Mesenchymal stem cell (in vitro differentiated cells and primary cell): Measurements from ENCODE around the gene NAV2.

Experiments used
- DNase-seq: peaks from one replicate; pipeline ENCODE4 v3.0.0-alpha.2; 2013
- H2AFZ ChIP-seq: one replicate; pipeline ENCODE4 v1.6.1; 2013; ENCODE audit warnings: low read depth, mild to moderate bottlenecking, control low read depth, inconsistent platforms, low read length, moderate library complexity
- H2AK5ac ChIP-seq: 2 replicates; pipeline ENCODE4 v1.6.1; 2013; ENCODE audit warnings: low read length, moderate library complexity, mild to moderate bottlenecking, inconsistent platforms; ENCODE audit not compliant: severe bottlenecking
- H2BK120ac ChIP-seq: one replicate; pipeline ENCODE4 v1.6.1; 2013; ENCODE audit warnings: low read depth, mild to moderate bottlenecking, inconsistent platforms, low read length, moderate library complexity
- H2BK12ac ChIP-seq, 2 experiments: one replicate each; pipeline ENCODE4 v1.6.1; 2013; ENCODE audit warnings: inconsistent platforms in 2 of 2, low read length in 2 of 2, mild to moderate bottlenecking in 2 of 2, moderate library complexity in 2 of 2, control low read depth in 1 of 2
- H2BK15ac ChIP-seq: one replicate; pipeline ENCODE4 v1.6.1; 2013; ENCODE audit warnings: mild to moderate bottlenecking, low read depth, inconsistent platforms; ENCODE audit not compliant: poor library complexity, severe bottlenecking
- H2BK5ac ChIP-seq: 2 replicates; pipeline ENCODE4 v1.6.1; 2013; ENCODE audit warnings: low read depth, mild to moderate bottlenecking, low read length, control low read depth, inconsistent platforms; ENCODE audit not compliant: poor library complexity, severe bottlenecking
- H3K14ac ChIP-seq, 2 experiments: one replicate each; pipeline ENCODE4 v1.6.1; 2013; ENCODE audit warnings: inconsistent platforms in 2 of 2, low read length in 2 of 2, control low read depth in 1 of 2, mild to moderate bottlenecking in 1 of 2, moderate library complexity in 1 of 2
- H3K18ac ChIP-seq, 2 experiments: one replicate each; pipeline ENCODE4 v1.6.1; 2013; ENCODE audit warnings: inconsistent platforms in 2 of 2, low read length in 2 of 2, control low read depth in 1 of 2, low read depth in 1 of 2, mild to moderate bottlenecking in 1 of 2
- H3K23ac ChIP-seq, 2 experiments: one replicate each; pipeline ENCODE4 v1.6.1; 2013; ENCODE audit warnings: inconsistent platforms in 2 of 2, low read length in 2 of 2, mild to moderate bottlenecking in 2 of 2, moderate library complexity in 2 of 2, control low read depth in 1 of 2
- H3K27ac ChIP-seq: 2 replicates; pipeline ENCODE4 v1.5.1; 2013; ENCODE audit warnings: mild to moderate bottlenecking, moderate library complexity, low read length, control low read depth, inconsistent platforms; ENCODE audit not compliant: poor library complexity, severe bottlenecking
- H3K27me3 ChIP-seq, 2 experiments: 2 replicates each; pipeline versions ENCODE4 v1.6.1 to v1.7.0; 2013; ENCODE audit warnings: low read length in 2 of 2, mild to moderate bottlenecking in 2 of 2, moderate library complexity in 2 of 2, control low read depth in 1 of 2, inconsistent platforms in 1 of 2; ENCODE audit not compliant: control insufficient read depth in 1 of 2, insufficient read depth in 1 of 2
- H3K36me3 ChIP-seq, 2 experiments: 2 replicates each; pipeline versions ENCODE4 v1.6.1 to v1.7.0; 2013; ENCODE audit warnings: low read length in 2 of 2, control low read depth in 1 of 2, inconsistent platforms in 1 of 2, low read depth in 1 of 2, mild to moderate bottlenecking in 1 of 2; ENCODE audit not compliant: insufficient read depth in 2 of 2, control insufficient read depth in 1 of 2
- H3K4ac ChIP-seq, 2 experiments: one replicate each; pipeline ENCODE4 v1.6.1; 2013; ENCODE audit warnings: inconsistent platforms in 2 of 2, low read length in 2 of 2, mild to moderate bottlenecking in 2 of 2, moderate library complexity in 2 of 2, control low read depth in 1 of 2, low read depth in 1 of 2
- H3K4me1 ChIP-seq: 2 replicates; pipeline ENCODE4 v1.6.1; 2013; ENCODE audit warnings: low read depth, low read length, control low read depth; ENCODE audit not compliant: control insufficient read depth, insufficient read depth
- H3K4me2 ChIP-seq: 2 replicates; pipeline ENCODE4 v1.6.1; 2013; ENCODE audit warnings: low read length, mild to moderate bottlenecking, inconsistent platforms; ENCODE audit not compliant: poor library complexity, severe bottlenecking
- H3K4me3 ChIP-seq, 2 experiments: 2 replicates each; pipeline versions ENCODE4 v1.5.1 to v1.7.0; 2013; ENCODE audit warnings: low read length in 2 of 2, mild to moderate bottlenecking in 2 of 2, control low read depth in 1 of 2, low read depth in 1 of 2; ENCODE audit not compliant: insufficient read depth in 1 of 2
- H3K79me1 ChIP-seq: replicated peaks from 2 replicates; pipeline ENCODE4 v1.6.1; 2013; ENCODE audit warnings: mild to moderate bottlenecking, control low read depth, low read length, inconsistent platforms; ENCODE audit not compliant: poor library complexity, severe bottlenecking
- H3K9ac ChIP-seq: 2 replicates; pipeline ENCODE4 v1.7.0; 2013; ENCODE audit warnings: mild to moderate bottlenecking, low read length, moderate library complexity
- H3K9me3 ChIP-seq: 2 replicates; pipeline ENCODE4 v1.7.0; 2013; ENCODE audit warnings: mild to moderate bottlenecking, low read length; ENCODE audit not compliant: control insufficient read depth
- H4K8ac ChIP-seq: one replicate; pipeline ENCODE4 v1.6.1; 2013; ENCODE audit warnings: inconsistent platforms, mild to moderate bottlenecking, low read length, moderate library complexity
- H4K91ac ChIP-seq: one replicate; pipeline ENCODE4 v1.6.1; 2013; ENCODE audit warnings: mild to moderate bottlenecking, low read length, inconsistent platforms
- WGBS: methylation state at CpG from one replicate; pipeline ENCODE4 v1.1.7; 2013; ENCODE audit warnings: mixed read lengths; 5-methylcytosine and 5-hydroxymethylcytosine counted together

The NAV2 gene

DNA sequence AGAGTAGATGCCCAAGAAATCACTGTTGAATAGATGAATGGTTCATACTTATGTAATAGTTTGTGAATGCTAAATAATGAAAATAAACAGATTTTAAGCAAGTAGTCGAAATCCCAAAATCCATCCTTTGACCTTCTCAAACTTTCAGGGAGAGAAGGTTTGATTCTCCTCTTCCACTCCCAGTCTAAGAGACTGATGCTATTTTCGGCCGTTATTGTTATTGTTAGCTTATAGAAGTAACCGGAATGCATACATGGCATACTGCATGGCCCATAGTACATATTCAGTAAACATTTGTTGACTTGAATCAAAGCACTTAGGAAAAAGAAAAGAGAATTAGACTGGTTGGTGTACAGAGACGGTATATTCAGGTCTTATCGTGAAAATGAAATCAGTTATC is 76.6 kb downstream of the NAV2 start:
- no peaks in the 10 kb centered on the region for H3K27me3 ChIP-seq
- H3K4me1 ChIP-seq = peaks cover 3% of the 10 kb centered on the region
- DNase-seq = no peak
- no peaks in the 10 kb centered on the region for H3K9me3 ChIP-seq
- no peak overlapping the region for H3K4ac ChIP-seq
- H2BK12ac ChIP-seq = no peak overlapping the region
- no peak overlapping the region for H3K9ac ChIP-seq
- peaks cover 30% of the 10 kb centered on the region for H3K79me1 ChIP-seq
- 94% methylated on average over 2 of the region's 6 CpGs for WGBS
- no peak overlapping the region for H2BK5ac ChIP-seq
- H3K18ac ChIP-seq = no peak overlapping the region
- H2AFZ ChIP-seq = no peak overlapping the region
- peaks cover 0 to 25% of the 10 kb centered on the region in 2 experiments for H3K36me3 ChIP-seq
- no peak overlapping the region for H3K14ac ChIP-seq
- H2AK5ac ChIP-seq = no peak overlapping the region
- H4K91ac ChIP-seq = no peak overlapping the region
- no peak overlapping the region for H3K4me2 ChIP-seq
- peak overlapping the region in 1 of 2 experiments; percentile 19 for H3K4me3 ChIP-seq
- H4K8ac ChIP-seq = no peak overlapping the region
- H3K23ac ChIP-seq = no peak overlapping the region
- H2BK120ac ChIP-seq = no peak overlapping the region
- no peak overlapping the region for H3K27ac ChIP-seq
- no peak overlapping the region for H2BK15ac ChIP-seq

DNA sequence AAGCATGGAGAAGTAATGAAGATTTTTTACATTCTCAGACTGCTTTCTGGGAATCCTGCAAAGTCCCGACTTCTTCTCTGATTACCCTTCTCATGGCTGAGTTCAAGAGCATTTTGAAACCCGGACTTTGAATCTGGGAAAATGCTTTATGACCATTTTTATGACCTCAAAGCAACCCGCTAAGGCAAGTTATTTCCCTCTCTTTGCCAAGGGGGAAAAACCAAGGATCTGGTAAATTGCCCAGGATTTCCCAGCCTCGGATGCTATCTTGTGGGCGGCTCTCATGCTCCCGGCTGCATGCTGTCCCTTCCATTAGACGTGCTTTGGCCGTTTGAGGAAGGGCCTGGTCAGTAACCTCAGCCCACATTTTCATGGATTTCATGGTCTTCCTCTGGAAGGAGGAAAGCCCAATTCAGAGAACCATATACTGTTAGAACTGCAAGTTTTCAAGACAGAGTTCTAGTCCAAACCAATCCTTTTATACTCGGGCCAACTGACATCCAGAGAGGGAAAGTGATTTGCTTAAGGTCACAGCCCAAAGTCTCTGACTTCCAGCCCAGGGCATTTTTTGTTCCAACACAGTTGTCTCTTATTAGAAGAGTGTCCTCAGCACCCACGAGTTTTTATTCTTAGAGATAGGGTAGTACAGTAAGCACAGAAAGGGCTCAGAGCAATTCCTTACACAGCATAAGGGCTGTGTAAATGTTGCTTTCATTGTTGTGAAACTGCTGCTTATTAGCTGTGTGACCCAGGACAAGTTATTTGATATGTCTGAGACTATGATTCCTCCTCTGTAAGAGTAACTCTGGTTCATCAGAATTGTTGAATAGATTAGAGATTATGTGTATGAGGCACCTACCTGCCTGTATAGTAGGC is 77.4 kb downstream of the NAV2 start:
- 49% methylated on average over 10 of the region's 10 CpGs for WGBS
- Histone ChIP-seq H3K9ac (peak overlapping the region; percentile 27), H2BK120ac (no peak overlapping the region), H3K4ac (no peak overlapping the region), H2BK15ac (no peak overlapping the region), H3K36me3 (peaks cover 0 to 33% of the 10 kb centered on the region in 2 experiments), H2AK5ac (no peak overlapping the region), H2AFZ (no peak overlapping the region), H4K8ac (no peak overlapping the region), H4K91ac (no peak overlapping the region), H3K23ac (no peak overlapping the region), H3K4me2 (no peak overlapping the region), H3K27ac (no peak overlapping the region), H3K14ac (no peak overlapping the region), H3K18ac (no peak overlapping the region), H3K9me3 (no peaks in the 10 kb centered on the region), H3K79me1 (peaks cover 29% of the 10 kb centered on the region), H3K27me3 (no peaks in the 10 kb centered on the region), H2BK12ac (no peak overlapping the region), H3K4me1 (peaks cover 3% of the 10 kb centered on the region), H2BK5ac (no peak overlapping the region), H3K4me3 (peak overlapping the region in 1 of 2 experiments; percentile 19)
- DNase-seq = peak; percentile 22

DNA sequence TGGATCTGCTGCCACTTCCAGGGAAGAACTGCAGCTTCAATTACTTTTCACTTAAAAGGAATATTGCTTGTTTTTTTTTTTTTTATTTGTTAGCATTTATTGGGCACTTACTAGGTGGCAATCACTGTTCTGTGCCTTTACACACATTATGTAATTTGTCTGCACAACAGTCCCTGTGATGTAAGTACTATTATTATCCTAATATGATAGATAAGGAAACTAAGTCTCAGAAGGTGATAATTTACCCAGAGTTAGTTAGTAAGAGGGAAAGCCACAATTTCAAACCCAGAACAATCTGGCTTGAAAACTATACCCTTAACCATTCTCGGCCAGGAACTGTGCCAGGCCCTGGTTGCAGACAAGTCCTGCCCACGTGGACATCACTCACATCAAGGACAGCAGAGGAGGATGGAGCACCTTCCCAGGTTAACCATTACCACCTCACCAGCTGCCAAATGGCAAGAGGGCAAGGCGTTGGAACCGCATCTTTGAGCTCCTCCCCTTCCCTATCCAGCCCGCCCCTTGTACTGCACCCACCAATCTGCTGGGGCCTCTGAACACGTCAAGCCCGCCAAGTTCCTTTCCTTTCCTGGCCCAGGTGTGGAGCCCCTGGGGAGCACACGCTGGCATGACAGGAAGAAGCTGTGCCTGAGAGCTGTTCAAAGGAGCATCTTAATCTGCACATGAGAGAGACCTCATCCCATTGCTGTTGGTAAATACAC is 78.4 kb downstream of the NAV2 start:
- peaks cover 0 to 33% of the 10 kb centered on the region in 2 experiments for H3K36me3 ChIP-seq
- no peak overlapping the region for H3K18ac ChIP-seq
- no peak overlapping the region for H4K8ac ChIP-seq
- no peak overlapping the region for H2AK5ac ChIP-seq
- no peak overlapping the region for H3K4ac ChIP-seq
- peaks cover 28% of the 10 kb centered on the region for H3K79me1 ChIP-seq
- no peak for DNase-seq
- peak overlapping the region in 1 of 2 experiments; percentile 92 for H3K14ac ChIP-seq
- no peak overlapping the region for H3K27ac ChIP-seq
- H3K4me1 ChIP-seq = peaks cover 3% of the 10 kb centered on the region
- no peaks in the 10 kb centered on the region for H3K27me3 ChIP-seq
- H2BK5ac ChIP-seq = no peak overlapping the region
- no peak overlapping the region for H3K23ac ChIP-seq
- no peak overlapping the region for H2BK120ac ChIP-seq
- H3K9ac ChIP-seq = no peak overlapping the region
- H3K4me2 ChIP-seq = no peak overlapping the region
- peak overlapping the region; percentile 23 to 49 for H2BK12ac ChIP-seq
- H3K4me3 ChIP-seq = no peak overlapping the region
- peak overlapping the region; percentile 64 for H4K91ac ChIP-seq
- 76% methylated on average over 8 of the region's 8 CpGs for WGBS
- no peak overlapping the region for H2BK15ac ChIP-seq
- H2AFZ ChIP-seq = no peak overlapping the region
- H3K9me3 ChIP-seq = no peaks in the 10 kb centered on the region

DNA sequence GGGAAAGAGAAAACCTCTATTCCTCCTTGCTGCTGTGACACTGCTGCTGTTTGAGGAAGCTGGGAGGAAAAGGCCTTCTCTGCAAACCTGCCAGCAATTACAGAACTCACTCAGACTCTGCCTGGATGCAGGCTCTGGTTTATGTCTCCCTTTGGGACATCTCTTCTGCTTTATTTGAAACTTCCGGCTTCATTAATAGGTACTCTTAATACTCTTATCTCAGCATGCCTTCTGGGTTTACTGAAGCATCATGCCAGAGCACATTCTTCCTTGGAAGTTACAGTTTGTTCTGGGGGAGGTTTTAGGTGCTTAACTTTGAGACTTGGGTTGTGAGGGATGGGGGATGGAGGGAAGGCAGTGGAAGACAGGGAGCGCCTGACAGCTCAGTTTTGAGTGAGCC is 79.9 kb downstream of the NAV2 start:
- H2AFZ ChIP-seq = no peak overlapping the region
- no CpG with 5 or more reads among the region's 2 CpGs for WGBS
- H2BK5ac ChIP-seq = no peak overlapping the region

More for the DNA sequence above, 79.9 kb downstream of the NAV2 start:
- Histone ChIP-seq H3K36me3 (peaks cover 0 to 31% of the 10 kb centered on the region in 2 experiments), H2BK120ac (no peak overlapping the region), H2BK12ac (no peak overlapping the region), H3K27ac (no peak overlapping the region), H3K4me1 (peaks cover 3% of the 10 kb centered on the region), H3K9ac (no peak overlapping the region), H4K91ac (no peak overlapping the region), H3K23ac (no peak overlapping the region), H3K4ac (no peak overlapping the region), H3K79me1 (peaks cover 27% of the 10 kb centered on the region), H2AK5ac (no peak overlapping the region), H3K27me3 (no peaks in the 10 kb centered on the region), H3K9me3 (no peaks in the 10 kb centered on the region), H4K8ac (no peak overlapping the region), H3K4me2 (no peak overlapping the region), H3K18ac (no peak overlapping the region), H3K4me3 (no peak overlapping the region), H2BK15ac (no peak overlapping the region), H3K14ac (no peak overlapping the region)
- peak; percentile 45 for DNase-seq
